Measurements from ENCODE around the gene TIGIT. TPM values are rescaled to one million over a fixed set of nuclear protein-coding genes. Genes with fewer than 3 reads are reported as not detected.

Gene TIGIT
- total and polyA plus RNA-seq, 2 experiments from 2014 or later, result 0.39 TPM; not detected in 1

- Histone ChIP-seq H2AFZ (no peak overlapping the region), H3K4me1 (ENCODE audit: insufficient read depth) (no peaks in the 10 kb centered on the region), H3K9me3 (ENCODE audit: low read depth) (no peaks in the 10 kb centered on the region), H3K4me3 (no peak overlapping the region), H3K36me3 (replicated peaks; ENCODE audit: insufficient read depth, low read depth) (no peaks in the 10 kb centered on the region), H4K20me1 (ENCODE audit: insufficient read depth, poor library complexity, severe bottlenecking) (no peaks in the 10 kb centered on the region), H3K27me3 (no peaks in the 10 kb centered on the region), H3K9me2 (replicated peaks; ENCODE audit: insufficient read depth) (no peaks in the 10 kb centered on the region), H3K79me2 (no peaks in the 10 kb centered on the region), H3K4me2 (no peak overlapping the region), H3K27ac (no peak overlapping the region)
- 94% methylated on average over 4 of the region's 4 CpGs for WGBS (ENCODE audit: low lambda C conversion rate, missing lambda C conversion rate)
- TF ChIP-seq CTCF (IDR thresholded peaks at IDR 0.05; ENCODE audit: poor library complexity), result no peak
- TF ChIP-seq EZH2phosphoT487 (IDR thresholded peaks at IDR 0.05; ENCODE audit: low read depth, severe bottlenecking, unreplicated experiment), result no peak
- no peak for TF ChIP-seq EZH2 (IDR thresholded peaks at IDR 0.05; ENCODE audit: borderline replicate concordance)
- DNase-seq (ENCODE audit: low spot score), result no peak
Observed at GRCh38 chr3:114327665-114328064, 33.8 kb downstream of the TIGIT start.

- Histone ChIP-seq H3K27ac (no peak overlapping the region), H4K20me1 (ENCODE audit: insufficient read depth, poor library complexity, severe bottlenecking) (no peaks in the 10 kb centered on the region), H3K9me3 (ENCODE audit: low read depth) (no peaks in the 10 kb centered on the region), H3K27me3 (no peaks in the 10 kb centered on the region), H3K79me2 (no peaks in the 10 kb centered on the region), H3K4me1 (ENCODE audit: insufficient read depth) (no peaks in the 10 kb centered on the region), H3K4me3 (no peak overlapping the region), H3K36me3 (replicated peaks; ENCODE audit: insufficient read depth, low read depth) (no peaks in the 10 kb centered on the region), H2AFZ (no peak overlapping the region), H3K9me2 (replicated peaks; ENCODE audit: insufficient read depth) (no peaks in the 10 kb centered on the region), H3K4me2 (no peak overlapping the region)
- DNase-seq (ENCODE audit: low spot score), result no peak
- 85% methylated on average over 3 of the region's 3 CpGs for WGBS (ENCODE audit: low lambda C conversion rate, missing lambda C conversion rate)
- TF ChIP-seq EZH2 (IDR thresholded peaks at IDR 0.05; ENCODE audit: borderline replicate concordance) (no peak), CTCF (IDR thresholded peaks at IDR 0.05; ENCODE audit: poor library complexity) (no peak), EZH2phosphoT487 (IDR thresholded peaks at IDR 0.05; ENCODE audit: low read depth, severe bottlenecking, unreplicated experiment) (no peak)
Observed at GRCh38 chr3:114328345-114328744, 34.5 kb downstream of the TIGIT start.

GRCh38 chr3:114329823-114330222, 36.0 kb downstream of the TIGIT start:
- no peak overlapping the region for H3K27ac ChIP-seq
- no peak overlapping the region for H2AFZ ChIP-seq
- H3K4me2 ChIP-seq, result no peak overlapping the region
- no peak for DNase-seq (ENCODE audit: low spot score)
- H3K36me3 ChIP-seq (replicated peaks; ENCODE audit: insufficient read depth, low read depth), result no peaks in the 10 kb centered on the region
- H3K79me2 ChIP-seq, result no peaks in the 10 kb centered on the region
- 92% methylated on average over 2 of the region's 2 CpGs for WGBS (ENCODE audit: low lambda C conversion rate, missing lambda C conversion rate)
- H3K27me3 ChIP-seq, result no peaks in the 10 kb centered on the region
- TF ChIP-seq CTCF (IDR thresholded peaks at IDR 0.05; ENCODE audit: poor library complexity) (no peak), EZH2phosphoT487 (IDR thresholded peaks at IDR 0.05; ENCODE audit: low read depth, severe bottlenecking, unreplicated experiment) (no peak), EZH2 (IDR thresholded peaks at IDR 0.05; ENCODE audit: borderline replicate concordance) (no peak)
- no peaks in the 10 kb centered on the region for H4K20me1 ChIP-seq (ENCODE audit: insufficient read depth, poor library complexity, severe bottlenecking)
- no peaks in the 10 kb centered on the region for H3K9me2 ChIP-seq (replicated peaks; ENCODE audit: insufficient read depth)
- H3K4me1 ChIP-seq (ENCODE audit: insufficient read depth), result no peaks in the 10 kb centered on the region
- no peaks in the 10 kb centered on the region for H3K9me3 ChIP-seq (ENCODE audit: low read depth)
- no peak overlapping the region for H3K4me3 ChIP-seq

GRCh38 chr3:114331007-114331406, 37.2 kb downstream of the TIGIT start:
- Histone ChIP-seq H3K4me2 (no peak overlapping the region), H3K4me1 (ENCODE audit: insufficient read depth) (no peaks in the 10 kb centered on the region), H3K27me3 (no peaks in the 10 kb centered on the region), H3K9me2 (replicated peaks; ENCODE audit: insufficient read depth) (no peaks in the 10 kb centered on the region), H3K9me3 (ENCODE audit: low read depth) (no peaks in the 10 kb centered on the region), H3K4me3 (no peak overlapping the region), H2AFZ (no peak overlapping the region), H4K20me1 (ENCODE audit: insufficient read depth, poor library complexity, severe bottlenecking) (no peaks in the 10 kb centered on the region), H3K36me3 (replicated peaks; ENCODE audit: insufficient read depth, low read depth) (no peaks in the 10 kb centered on the region), H3K27ac (no peak overlapping the region), H3K79me2 (no peaks in the 10 kb centered on the region)
- 100% methylated on average over 2 of the region's 2 CpGs for WGBS (ENCODE audit: low lambda C conversion rate, missing lambda C conversion rate)
- DNase-seq (ENCODE audit: low spot score), result no peak
- TF ChIP-seq CTCF (IDR thresholded peaks at IDR 0.05; ENCODE audit: poor library complexity) (no peak), EZH2phosphoT487 (IDR thresholded peaks at IDR 0.05; ENCODE audit: low read depth, severe bottlenecking, unreplicated experiment) (no peak), EZH2 (IDR thresholded peaks at IDR 0.05; ENCODE audit: borderline replicate concordance) (no peak)

All from hepatocyte (in vitro differentiated cells).